Globus pallidus (tissue), 1 donor: ENCODE data around the gene AAK1.
"Not testable (repeated sequence)": the region's sequence is repeated elsewhere in the genome, so short reads cannot be mapped to it uniquely, and the experiment has no call there.

Experiments
- DNase-seq: peaks from one replicate; pipeline ENCODE4 v3.0.0-alpha.2; 2015; ENCODE audit warnings: low spot score

AAK1 gene

GRCh38 chr2:69643602-69644505 is at the start of gene AAK1:
TSS of gene AAK1 (minus strand) at chr2:69643739. CDS start at chr2:69643040, 699 bp downstream.
- peak; percentile 94 for DNase-seq

- DNase-seq, result no peak
Observed at GRCh38 chr2:69692424-69692823, 48.9 kb upstream of the AAK1 start.

GRCh38 chr2:69689969-69690368 is 46.4 kb upstream of the AAK1 start:
- DNase-seq, result no peak

GRCh38 chr2:69689466-69689865 is 45.9 kb upstream of the AAK1 start:
- no peak for DNase-seq

- no peak for DNase-seq
Observed at GRCh38 chr2:69687971-69688611, 44.6 kb upstream of the AAK1 start.

- no peak for DNase-seq
Observed at GRCh38 chr2:69686813-69687212, 43.3 kb upstream of the AAK1 start.

- no peak for DNase-seq
Observed at GRCh38 chr2:69685321-69686048, 41.9 kb upstream of the AAK1 start.

GRCh38 chr2:69683170-69683971 is 39.8 kb upstream of the AAK1 start:
- DNase-seq, result peak; percentile 42

- no peak for DNase-seq
Observed at GRCh38 chr2:69682525-69682924, 39.0 kb upstream of the AAK1 start.

- DNase-seq, result peak; percentile 13
Observed at GRCh38 chr2:69680001-69680675, 36.6 kb upstream of the AAK1 start.

- no peak for DNase-seq
Observed at GRCh38 chr2:69677914-69678313, 34.4 kb upstream of the AAK1 start.

GRCh38 chr2:69676146-69676545 is 32.6 kb upstream of the AAK1 start:
- no peak for DNase-seq

GRCh38 chr2:69674316-69674670 is 30.8 kb upstream of the AAK1 start:
- DNase-seq, result peak; percentile 25

GRCh38 chr2:69673098-69673497 is 29.6 kb upstream of the AAK1 start:
- DNase-seq, result not testable (repeated sequence)

- no peak for DNase-seq
Observed at GRCh38 chr2:69669666-69670065, 26.1 kb upstream of the AAK1 start.

GRCh38 chr2:69668598-69668997 is 25.1 kb upstream of the AAK1 start:
- DNase-seq, result no peak

- DNase-seq, result no peak
Observed at GRCh38 chr2:69667805-69668382, 24.4 kb upstream of the AAK1 start.

- no peak for DNase-seq
Observed at GRCh38 chr2:69665152-69665551, 21.6 kb upstream of the AAK1 start.

- DNase-seq, result no peak
Observed at GRCh38 chr2:69663860-69664259, 20.3 kb upstream of the AAK1 start.

- DNase-seq, result not testable (repeated sequence)
Observed at GRCh38 chr2:69662547-69662946, 19.0 kb upstream of the AAK1 start.

GRCh38 chr2:69660637-69661036 is 17.1 kb upstream of the AAK1 start:
- DNase-seq, result no peak
